T-cell (primary cell): ENCODE data around the gene ZBTB21. TPM values are rescaled to one million over a fixed set of nuclear protein-coding genes. Genes with fewer than 3 reads are reported as not detected.
"Not testable (repeated sequence)": the region's sequence is repeated elsewhere in the genome, so short reads cannot be mapped to it uniquely, and the experiment has no call there.

Experiments used
- ATAC-seq, 4 experiments: fragments of 200-7000 bp in 3 of 4; fragments of 150-1000 bp in 1 of 4; cut with Tn5 transposase; replicated peaks in 1 of 4; 1 replicate in 3 of 4; 2 replicates in 1 of 4; pipeline ENCODE4 v1.10.0; 2021; ENCODE audit warnings: moderate library complexity in 3 of 4, mild to moderate bottlenecking in 2 of 4, moderate number of reproducible peaks in 1 of 4
- CTCF ChIA-PET, 2 donors: fragments of 300-600 bp; sonication (Branson Sonifier 250); formaldehyde crosslinking; loops; one replicate each; lab custom pipeline; 2022; ENCODE audit warnings: antibody characterized with exemption in 2 of 2; lab: Charles Lee
- POLR2A ChIA-PET, 2 donors: fragments of 300-600 bp; sonication (Branson Sonifier 250); formaldehyde crosslinking; loops; one replicate each; lab custom pipeline; 2022; ENCODE audit warnings: antibody characterized with exemption in 2 of 2; lab: Charles Lee
- DNase-seq, 35 experiments: peaks; one replicate each; pipeline versions ENCODE4 v3.0.0 to v3.0.0-alpha.2; 2013 to 2023
- H3K27ac ChIP-seq: one replicate; pipeline ENCODE4 v1.5.1; 2013; ENCODE audit warnings: low read length
- H3K27me3 ChIP-seq, 2 experiments: replicated peaks in 1 of 2; 1 replicate in 1 of 2; 2 replicates in 1 of 2; pipeline versions ENCODE4 v1.6.1 to v1.7.0; 2013; ENCODE audit warnings: low read length in 1 of 2, mixed read lengths in 1 of 2; ENCODE audit not compliant: control insufficient read depth in 2 of 2, insufficient read depth in 2 of 2; ENCODE audit errors: extremely low read depth in 1 of 2
- H3K36me3 ChIP-seq, 2 donors: 1 replicate in 1 of 2; 2 replicates in 1 of 2; pipeline versions ENCODE4 v1.6.1 to v1.7.0; 2013; ENCODE audit warnings: low read length in 1 of 2; ENCODE audit not compliant: control insufficient read depth in 2 of 2, insufficient read depth in 1 of 2; ENCODE audit errors: extremely low read depth in 1 of 2
- H3K4me1 ChIP-seq, 2 experiments: 1 replicate in 1 of 2; 2 replicates in 1 of 2; pipeline versions ENCODE4 v1.6.1 to v1.7.0; 2013; ENCODE audit warnings: low read length in 2 of 2, mixed read lengths in 1 of 2; ENCODE audit not compliant: insufficient read depth in 2 of 2, control insufficient read depth in 1 of 2; ENCODE audit errors: extremely low read depth in 1 of 2
- H3K4me3 ChIP-seq, 2 donors: 1 replicate in 1 of 2; 2 replicates in 1 of 2; pipeline versions ENCODE4 v1.5.1 to v1.7.0; 2013; ENCODE audit warnings: mild to moderate bottlenecking in 2 of 2, low read length in 1 of 2, moderate library complexity in 1 of 2; ENCODE audit not compliant: control insufficient read depth in 1 of 2; ENCODE audit errors: extremely low read depth in 1 of 2
- H3K9me3 ChIP-seq: 2 replicates; pipeline ENCODE4 v1.7.0; 2013
- H3K27ac Mint-ChIP-seq, 2 donors: one replicate each; pipeline ENCODE4 v1.8.0; 2020 to 2021; ENCODE audit warnings: mild to moderate bottlenecking in 2 of 2, mixed read lengths in 2 of 2
- H3K27me3 Mint-ChIP-seq, 2 donors: one replicate each; pipeline ENCODE4 v1.8.0; 2021 to 2022; ENCODE audit warnings: mixed read lengths in 2 of 2
- H3K36me3 Mint-ChIP-seq: one replicate; pipeline ENCODE4 v1.8.0; 2021; ENCODE audit warnings: mixed read lengths
- H3K4me1 Mint-ChIP-seq, 3 donors: one replicate each; pipeline ENCODE4 v1.8.0; 2020 to 2022; ENCODE audit warnings: mixed read lengths in 3 of 3, mild to moderate bottlenecking in 1 of 3
- H3K4me3 Mint-ChIP-seq, 3 donors: one replicate each; pipeline ENCODE4 v1.8.0; 2020 to 2022; ENCODE audit warnings: mild to moderate bottlenecking in 3 of 3, mixed read lengths in 3 of 3, moderate library complexity in 3 of 3
- H3K9me3 Mint-ChIP-seq, 3 donors: one replicate each; pipeline ENCODE4 v1.8.0; 2020 to 2022; ENCODE audit warnings: mixed read lengths in 3 of 3
- WGBS: methylation state at CpG from one replicate; pipeline ENCODE4 v1.1.5; 2013; ENCODE audit warnings: missing lambda C conversion rate; ENCODE audit not compliant: insufficient coverage; 5-methylcytosine and 5-hydroxymethylcytosine counted together
- total RNA-seq, 35 experiments: library from RNA in 6 of 35; stranded (reverse) in 6 of 35; fragments of 120-200 nt in 1 of 35; gene quantifications; one replicate each; pipeline versions ENCODE4 v1.2.1 to v1.2.4 and lab custom pipeline; 2013 to 2026

The ZBTB21 gene
- total RNA-seq, 5 donors from 2014 or later (not counting 1 experiment from before 2014, with no cell fraction given) = 17.6 to 119 (median 25.9) TPM

DNA sequence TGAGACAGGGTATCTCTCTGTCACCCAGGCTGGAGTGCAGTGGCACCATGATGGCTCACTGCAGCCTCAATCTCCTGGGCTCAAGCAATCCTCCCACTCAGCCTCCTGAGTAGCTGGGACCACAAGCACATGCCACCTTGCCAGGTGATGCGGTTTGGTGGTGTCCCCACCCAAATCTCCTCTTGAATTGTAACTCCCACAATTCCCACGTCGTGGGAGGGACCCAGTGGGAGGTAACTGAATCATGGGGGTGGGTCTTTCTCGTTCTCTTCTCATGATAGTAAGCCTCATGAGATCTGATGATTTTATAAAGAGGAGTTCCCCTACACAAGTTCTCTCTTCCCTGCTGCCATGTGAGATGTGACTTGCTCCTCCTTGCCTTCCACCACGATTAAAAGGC is 15.5 kb downstream of the ZBTB21 start:
- POLR2A ChIA-PET, H3K27ac Mint-ChIP-seq, CTCF ChIA-PET: not testable (repeated sequence)

DNA sequence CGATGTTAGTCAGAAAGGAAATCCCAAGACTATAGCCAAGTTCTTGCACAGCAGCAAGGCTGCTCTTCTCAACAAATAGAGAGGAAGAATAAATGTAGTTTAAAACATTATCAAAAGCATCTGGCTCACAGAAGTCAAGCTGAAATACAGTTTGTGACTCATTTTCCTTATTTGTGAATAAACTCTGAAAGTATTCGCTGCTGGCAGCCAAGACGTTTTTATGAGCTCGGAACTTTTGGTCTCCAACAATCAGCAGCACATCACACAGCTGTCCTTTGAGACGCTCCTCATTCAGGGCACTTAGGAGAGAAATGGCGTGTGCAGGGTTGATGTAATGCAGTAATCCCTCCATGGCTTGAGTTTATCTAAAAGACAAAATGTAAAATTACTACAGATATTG is 16.4 kb downstream of the ZBTB21 start:
- Mint-ChIP-seq H3K4me3 (no peak overlapping the region), H3K27me3 (no peaks in the 10 kb centered on the region), H3K9me3 (peaks cover 0 to 6% (median 0%) of the 10 kb centered on the region in 3 donors), H3K4me1 (peaks cover 0 to 3% (median 0%) of the 10 kb centered on the region in 3 donors), H3K36me3 (peaks cover 59% of the 10 kb centered on the region), H3K27ac (no peak overlapping the region)
- no peak overlapping the region for H3K4me3 ChIP-seq
- H3K27me3 ChIP-seq = no peaks in the 10 kb centered on the region
- H3K36me3 ChIP-seq = peaks cover 13 to 43% of the 10 kb centered on the region in 2 donors
- ATAC-seq (no peak), DNase-seq (no peak)
- no peaks in the 10 kb centered on the region for H3K4me1 ChIP-seq
- ChIA-PET POLR2A (no interaction called here), CTCF (no interaction called here)
- no peaks in the 10 kb centered on the region for H3K9me3 ChIP-seq
- 100% methylated on average over 1 of the region's 6 CpGs for WGBS
- H3K27ac ChIP-seq = no peak overlapping the region

More for the DNA sequence above, 15.5 kb downstream of the ZBTB21 start:
- H3K36me3 Mint-ChIP-seq = peaks cover 63% of the 10 kb centered on the region
- not testable (repeated sequence) for H3K4me3 ChIP-seq, H3K9me3 Mint-ChIP-seq, DNase-seq, H3K27me3 Mint-ChIP-seq, ATAC-seq, H3K27ac ChIP-seq, H3K4me3 Mint-ChIP-seq, H3K9me3 ChIP-seq, H3K27me3 ChIP-seq, H3K4me1 ChIP-seq
- H3K4me1 Mint-ChIP-seq = peaks cover 0 to 10% (median 0%) of the 10 kb centered on the region in 3 donors
- peaks cover 13 to 40% of the 10 kb centered on the region in 2 donors for H3K36me3 ChIP-seq
- WGBS = no CpG with 5 or more reads among the region's 5 CpGs

DNA sequence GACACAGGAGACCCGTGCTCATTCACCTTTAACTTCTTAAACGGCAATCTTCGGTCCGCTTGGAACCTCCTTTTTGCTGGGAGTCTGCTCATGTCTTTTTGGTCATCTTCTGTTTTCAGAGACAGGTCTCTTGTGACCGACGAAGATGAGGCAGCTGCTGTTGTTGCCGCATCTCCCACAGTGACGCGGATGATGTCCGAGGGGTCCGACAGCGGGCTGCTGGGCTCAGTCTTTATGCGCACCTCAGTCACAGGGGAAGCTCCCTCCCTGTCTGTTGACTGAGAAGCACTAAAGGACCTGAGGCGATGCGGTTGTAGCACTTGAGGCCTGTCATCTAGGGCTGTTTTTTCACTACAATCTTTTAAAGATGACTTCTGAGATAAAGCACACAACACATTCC is 17.6 kb downstream of the ZBTB21 start:
- Histone ChIP-seq H3K27ac (no peak overlapping the region), H3K4me1 (no peaks in the 10 kb centered on the region), H3K9me3 (no peaks in the 10 kb centered on the region), H3K27me3 (no peaks in the 10 kb centered on the region), H3K4me3 (no peak overlapping the region), H3K36me3 (peaks cover 13 to 43% of the 10 kb centered on the region in 2 donors)
- Mint-ChIP-seq H3K9me3 (peaks cover 0 to 6% (median 0%) of the 10 kb centered on the region in 3 donors), H3K27ac (no peak overlapping the region), H3K36me3 (peaks cover 55% of the 10 kb centered on the region), H3K27me3 (no peaks in the 10 kb centered on the region), H3K4me3 (no peak overlapping the region), H3K4me1 (no peaks in the 10 kb centered on the region)
- 98% methylated on average over 15 of the region's 15 CpGs for WGBS
- CTCF ChIA-PET = interaction anchor here in 1 of 2 donors (0.7 kb wide), 1 partner anchor 246 kb away, joined by 3 read pairs; no protein-coding TSS in a partner anchor
- ATAC-seq (no peak), DNase-seq (no peak)
- POLR2A ChIA-PET = interaction anchor here in 1 of 2 donors (1.0 kb wide), 1 partner anchor 13 kb away, joined by 3 read pairs; no protein-coding TSS in a partner anchor

DNA sequence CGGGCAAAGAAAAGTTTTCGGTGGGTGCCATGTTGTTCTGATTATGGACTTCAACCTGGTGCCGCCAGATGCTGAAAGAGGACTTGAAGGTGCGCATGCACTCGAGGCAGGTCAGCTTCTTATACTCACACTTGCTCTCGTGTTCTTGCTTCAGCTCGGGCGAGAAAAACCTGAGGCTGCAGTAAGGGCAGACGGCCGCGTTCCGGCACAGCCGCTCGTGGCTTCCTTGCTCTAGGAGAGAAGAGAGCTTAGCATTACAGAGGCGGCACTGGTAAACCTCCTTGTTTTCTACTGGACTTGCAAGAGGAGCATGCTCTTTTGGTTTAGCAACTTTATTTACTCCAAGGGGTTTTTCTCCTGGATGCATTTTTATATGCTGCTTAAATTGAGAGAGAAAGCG is 18.5 kb downstream of the ZBTB21 start:
- no peak overlapping the region for H3K27ac ChIP-seq
- ChIA-PET CTCF (no interaction called here), POLR2A (interaction anchor here (0.7 to 1.0 kb wide), 2 partner anchors 10 to 14 kb away, joined by 3 to 4 read pairs; no protein-coding TSS in a partner anchor)
- no peaks in the 10 kb centered on the region for H3K4me1 ChIP-seq
- no peaks in the 10 kb centered on the region for H3K4me1 Mint-ChIP-seq
- H3K4me3 ChIP-seq = no peak overlapping the region
- H3K27me3 Mint-ChIP-seq = no peaks in the 10 kb centered on the region
- no peak overlapping the region for H3K4me3 Mint-ChIP-seq
- H3K27ac Mint-ChIP-seq = no peak overlapping the region
- no peak for DNase-seq
- 99% methylated on average over 11 of the region's 16 CpGs for WGBS
- H3K36me3 Mint-ChIP-seq = peaks cover 51% of the 10 kb centered on the region
- ATAC-seq = no peak
- no peaks in the 10 kb centered on the region for H3K9me3 ChIP-seq
- peaks cover 13 to 41% of the 10 kb centered on the region in 2 donors for H3K36me3 ChIP-seq
- peaks cover 0 to 6% (median 0%) of the 10 kb centered on the region in 3 donors for H3K9me3 Mint-ChIP-seq
- no peaks in the 10 kb centered on the region for H3K27me3 ChIP-seq

DNA sequence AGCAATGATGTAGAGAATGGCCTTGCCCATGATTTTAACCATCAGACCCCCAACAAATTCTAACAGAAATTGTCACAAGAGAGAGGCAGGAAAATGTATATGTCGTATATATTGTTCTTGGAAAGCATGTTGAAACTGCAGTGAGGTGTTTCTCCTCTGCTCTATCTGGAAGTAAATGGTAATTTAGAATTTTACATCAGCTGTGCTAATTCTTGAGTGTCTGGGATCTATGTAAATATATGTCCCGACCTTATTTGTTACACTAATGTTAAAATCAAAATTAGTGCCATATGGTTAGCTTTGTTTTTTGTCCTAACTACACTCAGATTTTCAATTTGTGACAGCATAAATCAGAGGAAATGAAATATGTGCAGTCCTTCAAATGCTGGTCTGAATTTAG is 20.5 kb downstream of the ZBTB21 start:
- H3K9me3 ChIP-seq = no peaks in the 10 kb centered on the region
- peaks cover 34% of the 10 kb centered on the region for H3K36me3 Mint-ChIP-seq
- no peaks in the 10 kb centered on the region for H3K4me1 ChIP-seq
- WGBS = 100% methylated on average over 1 of the region's 2 CpGs
- no peaks in the 10 kb centered on the region for H3K4me1 Mint-ChIP-seq
- H3K4me3 Mint-ChIP-seq = no peak overlapping the region
- peaks cover 13 to 36% of the 10 kb centered on the region in 2 donors for H3K36me3 ChIP-seq
- H3K9me3 Mint-ChIP-seq = no peaks in the 10 kb centered on the region
- no peaks in the 10 kb centered on the region for H3K27me3 ChIP-seq
- DNase-seq (no peak), ATAC-seq (no peak)
- ChIA-PET POLR2A (interaction anchor here in 1 of 2 donors (0.6 kb wide), 1 partner anchor 20 kb away, joined by 3 read pairs; no protein-coding TSS in a partner anchor), CTCF (no interaction called here)
- H3K27me3 Mint-ChIP-seq = no peaks in the 10 kb centered on the region
- H3K4me3 ChIP-seq = no peak overlapping the region
- no peak overlapping the region for H3K27ac Mint-ChIP-seq
- H3K27ac ChIP-seq = no peak overlapping the region

DNA sequence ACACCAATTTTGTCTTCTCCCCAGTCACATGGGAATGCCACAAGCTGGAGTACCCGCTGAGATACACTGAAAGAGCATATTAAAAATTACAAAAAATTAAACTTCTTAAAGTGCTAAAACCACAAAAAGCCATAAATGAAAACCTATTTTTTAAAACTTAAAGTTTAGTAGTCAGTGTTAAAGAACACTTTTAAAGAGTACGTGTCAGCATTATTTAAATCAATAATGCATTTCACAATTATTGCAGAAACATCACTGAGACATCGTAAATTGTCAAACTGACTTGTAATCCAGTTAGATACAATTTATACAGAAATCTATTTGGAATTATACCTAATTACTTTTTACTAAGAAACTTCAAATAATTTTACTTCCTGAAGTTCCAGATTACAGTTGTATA is 22.9 kb downstream of the ZBTB21 start:
- Histone ChIP-seq H3K27me3 (no peaks in the 10 kb centered on the region), H3K9me3 (no peaks in the 10 kb centered on the region), H3K4me1 (no peaks in the 10 kb centered on the region), H3K27ac (no peak overlapping the region), H3K4me3 (no peak overlapping the region), H3K36me3 (peaks cover 10 to 20% of the 10 kb centered on the region in 2 donors)
- no CpG with 5 or more reads among the region's 3 CpGs for WGBS
- H3K4me3 Mint-ChIP-seq = no peak overlapping the region
- ChIA-PET CTCF (no interaction called here), POLR2A (no interaction called here)
- no peak for ATAC-seq
- H3K9me3 Mint-ChIP-seq = peaks cover 3 to 10% (median 9%) of the 10 kb centered on the region in 3 donors
- H3K4me1 Mint-ChIP-seq = no peaks in the 10 kb centered on the region
- no peak overlapping the region for H3K27ac Mint-ChIP-seq
- H3K27me3 Mint-ChIP-seq = peaks cover 0 to 2% of the 10 kb centered on the region in 2 donors
- H3K36me3 Mint-ChIP-seq = peaks cover 17% of the 10 kb centered on the region
- DNase-seq = no peak
